GM12878 (cell line): ENCODE data around the gene KDM2A. TPM values are rescaled to one million over a fixed set of nuclear protein-coding genes. Genes with fewer than 3 reads are reported as not detected.

ENCODE experiments used
- ATF7 ChIP-seq: fragments of 450-650 bp; IDR thresholded peaks from 2 replicates; pipeline ENCODE4 v1.6.1; 2016; ENCODE audit warnings: low read depth, mild to moderate bottlenecking
- BACH1 ChIP-seq: fragments of 450-650 bp; IDR thresholded peaks from 2 replicates; pipeline ENCODE4 v1.6.1; 2017; ENCODE audit warnings: mild to moderate bottlenecking, borderline replicate concordance
- CREB1 ChIP-seq: IDR thresholded peaks from 2 replicates; pipeline ENCODE4 v1.6.1; 2012; ENCODE audit warnings: low read depth, mild to moderate bottlenecking, inconsistent platforms
- DPF2 ChIP-seq: fragments of 450-650 bp; IDR thresholded peaks from 2 replicates; pipeline ENCODE4 v1.6.1; 2017; ENCODE audit warnings: mild to moderate bottlenecking
- ELK1 ChIP-seq: IDR thresholded peaks from 2 replicates; pipeline ENCODE4 v1.6.1; 2012; ENCODE audit warnings: low read depth, low read length, improper control_type of control experiment
- ESRRA ChIP-seq: IDR thresholded peaks from 2 replicates; pipeline ENCODE4 v1.6.1; 2012; ENCODE audit warnings: mild to moderate bottlenecking, low read length, improper control_type of control experiment
- ETV6 ChIP-seq, 2 experiments: fragments of 450-650 bp in 1 of 2; IDR thresholded peaks in 1 of 2; conservative IDR thresholded peaks in 1 of 2; 2 replicates each; pipeline ENCODE4 v1.6.1; 2014; ENCODE audit warnings: antibody characterized with exemption in 1 of 2, borderline replicate concordance in 1 of 2, low read depth in 1 of 2, mild to moderate bottlenecking in 1 of 2, moderate library complexity in 1 of 2
- EZH2 ChIP-seq: IDR thresholded peaks from 2 replicates; pipeline ENCODE4 v1.6.1; 2012; ENCODE audit warnings: low read depth, mild to moderate bottlenecking, control low read depth, inconsistent platforms, low read length, borderline replicate concordance; ENCODE audit not compliant: control insufficient read depth
- GABPA ChIP-seq: IDR thresholded peaks from 2 replicates; pipeline ENCODE4 v1.6.1; 2014; ENCODE audit warnings: antibody characterized with exemption, low read depth, mild to moderate bottlenecking, inconsistent platforms
- IKZF2 ChIP-seq, 2 experiments: fragments of 450-650 bp; IDR thresholded peaks; 2 replicates each; pipeline ENCODE4 v1.6.1; 2017; ENCODE audit warnings: mild to moderate bottlenecking in 2 of 2, moderate library complexity in 2 of 2
- JUND ChIP-seq: IDR thresholded peaks from 2 replicates; pipeline ENCODE4 v1.6.1; 2012; ENCODE audit warnings: low read depth, mild to moderate bottlenecking, low read length, improper control_type of control experiment, moderate library complexity
- NFIC ChIP-seq: IDR thresholded peaks from 2 replicates; pipeline ENCODE4 v1.6.1; 2012; ENCODE audit warnings: low read depth, mild to moderate bottlenecking, inconsistent platforms, low read length, moderate library complexity
- NFXL1 ChIP-seq: fragments of 450-650 bp; IDR thresholded peaks from 2 replicates; pipeline ENCODE4 v1.6.1; 2017; ENCODE audit warnings: antibody characterized with exemption, mild to moderate bottlenecking, borderline replicate concordance
- PML ChIP-seq: IDR thresholded peaks from 2 replicates; pipeline ENCODE4 v1.6.1; 2012; ENCODE audit warnings: low read length, inconsistent platforms
- POLR2A ChIP-seq: IDR thresholded peaks from 2 replicates; pipeline ENCODE4 v1.6.1; 2011; ENCODE audit warnings: low read depth, mild to moderate bottlenecking, low read length
- RB1 ChIP-seq: fragments of 450-650 bp; formaldehyde crosslinking; IDR thresholded peaks from 2 replicates; pipeline ENCODE4 v1.6.1; 2017; ENCODE audit warnings: mild to moderate bottlenecking, borderline replicate concordance
- RCOR1 ChIP-seq: conservative IDR thresholded peaks from 2 replicates; pipeline ENCODE4 v1.6.1; 2012; ENCODE audit warnings: low read depth, low read length, improper control_type of control experiment
- RUNX3 ChIP-seq: IDR thresholded peaks from 2 replicates; pipeline ENCODE4 v1.6.1; 2012; ENCODE audit warnings: low read length, inconsistent platforms
- SMARCA5 ChIP-seq: fragments of 450-650 bp; IDR thresholded peaks from 2 replicates; pipeline ENCODE4 v1.6.1; 2017; ENCODE audit warnings: mild to moderate bottlenecking
- TCF7 ChIP-seq: IDR thresholded peaks from 2 replicates; pipeline ENCODE4 v1.6.1; 2014; ENCODE audit warnings: antibody characterized with exemption, borderline replicate concordance
- ZNF622 ChIP-seq: fragments of 450-650 bp; IDR thresholded peaks from 2 replicates; pipeline ENCODE4 v1.6.1; 2017; ENCODE audit warnings: mild to moderate bottlenecking, inconsistent platforms
- ZSCAN29 ChIP-seq: fragments of 450-650 bp; IDR thresholded peaks from 2 replicates; pipeline ENCODE4 v1.6.1; 2017; ENCODE audit warnings: mild to moderate bottlenecking, moderate library complexity
- polyA plus RNA-seq, 11 experiments: library from polyadenylated mRNA; depleted of rRNA in 4 of 11; unstranded in 6 of 11; stranded (reverse) in 5 of 11; fragments of >200 nt; fragmentation: Nextera tagmentation in 4 of 11; fragmentation: Illumina TruSeq in 1 of 11; extraction: Ambion mirVana in 4 of 11; extraction: Trizol in 1 of 11; gene quantifications; 1 replicate in 1 of 11; 2 replicates in 10 of 11; pipeline versions ENCODE4 v1.2.1 to v1.2.3, GENCODE V29; 2011 to 2016; ENCODE audit warnings: inconsistent platforms in 2 of 11, missing spikeins in 2 of 11, low read depth in 1 of 11
- total RNA-seq, 4 experiments: library from RNA; depleted of rRNA in 3 of 4; stranded (reverse); fragments of >200 nt in 3 of 4; fragmentation: Illumina TruSeq in 1 of 4; extraction: Trizol in 1 of 4; gene quantifications; 2 replicates each; pipeline versions ENCODE4 v1.2.1 to v1.2.3, GENCODE V29; 2013 to 2021
- TF ChIP-seq, protein P1 (sequence below): IDR thresholded peaks from 2 replicates; pipeline ENCODE4 v1.6.1; 2012; ENCODE audit warnings: low read length, inconsistent platforms
- TF ChIP-seq, protein P2 (sequence below): IDR thresholded peaks from 2 replicates; pipeline ENCODE4 v1.6.1; 2011; ENCODE audit warnings: borderline replicate concordance, low read depth, mild to moderate bottlenecking, moderate library complexity, mixed read lengths, low read length; ENCODE audit not compliant: insufficient read depth; ENCODE audit errors: extremely low read length
- TF ChIP-seq, protein P3 (sequence below): fragments of 450-650 bp; conservative IDR thresholded peaks from 2 replicates; pipeline ENCODE4 v1.6.1; 2017; ENCODE audit warnings: mild to moderate bottlenecking, moderate library complexity

The KDM2A gene
- total and polyA plus RNA-seq, 10 of the 15 experiments (the other 5 are each of a cell fraction or from before 2014, with no cell fraction given): 10.5 to 69.3 (median 41.6) TPM

DNA sequence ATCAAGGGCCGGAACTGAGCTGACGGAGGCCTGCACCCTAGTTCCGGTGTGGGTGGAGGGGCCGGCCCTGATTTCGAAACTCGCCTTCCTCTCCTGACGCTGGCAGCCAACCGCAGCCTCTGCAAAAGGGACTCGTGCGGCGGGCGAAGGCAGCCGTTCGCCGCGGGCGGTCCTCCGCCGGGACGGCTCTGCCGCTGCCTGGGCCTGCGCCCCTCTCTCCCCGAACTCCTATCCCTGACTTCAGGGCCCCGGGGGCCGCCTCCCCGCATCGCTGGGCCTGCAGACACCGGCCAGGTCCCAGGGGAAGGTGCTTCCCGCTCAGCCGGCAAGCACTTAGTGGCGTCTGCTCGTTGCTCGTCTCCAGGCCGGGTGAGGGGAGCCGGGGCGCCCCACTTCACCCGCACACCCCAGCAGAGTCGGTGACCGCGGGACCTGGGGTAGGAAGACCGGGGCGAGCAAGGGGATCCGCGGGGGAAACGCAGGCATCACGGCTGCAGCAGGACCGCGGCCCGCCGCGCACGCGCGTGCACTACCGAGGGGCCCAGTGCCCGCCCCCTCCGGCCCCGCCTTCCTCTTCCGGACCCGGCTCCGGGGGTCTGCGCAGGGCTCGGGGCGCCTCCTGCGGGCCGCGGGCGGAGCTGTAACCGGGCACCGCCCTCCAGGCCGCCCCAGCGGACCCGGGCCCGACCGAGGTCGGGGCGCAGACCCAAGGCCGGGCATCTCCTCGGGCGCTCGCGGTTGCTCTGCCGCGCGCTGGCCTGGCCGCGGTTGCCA is 169.6 kb downstream of the KDM2A start (continued):
- TF ChIP-seq ELK1 (peak; percentile 86), TCF7 (no peak), BACH1 (peak; percentile 42; the same call in 1 of the 2 replicates), PML (peak; percentile 94), SMARCA5 (0 out of 2 replicates have a peak, but pooled peaks have one; percentile 42), EZH2 (no peak), RUNX3 (peak; percentile 95), POLR2A (peak; percentile 93), ZSCAN29 (no peak; the same call in 1 of the 2 replicates), NFXL1 (no peak), GABPA (peak; percentile 85), RCOR1 (peak; percentile 61; the same call in 1 of the 2 replicates), CREB1 (peak; percentile 78), NFIC (peak; percentile 35; the same call in 1 of the 2 replicates), ETV6 (conservative IDR thresholded peaks at IDR 0.05 in 1 of 2, IDR thresholded peaks at IDR 0.05 in 1 of 2; ENCODE audit: borderline replicate concordance in 1 of 2, low read depth in 1 of 2) (peak in 1 of 2 experiments; percentile 76; a peak in 1 of 4 replicates), ZNF622 (no peak), DPF2 (peak; percentile 96), IKZF2 (IDR thresholded peaks at IDR 0.05) (peak; percentile 50 to 74), JUND (0 out of 2 replicates have a peak, but pooled peaks have one; percentile 9), ESRRA (0 out of 2 replicates have a peak, but pooled peaks have one; percentile 44), RB1 (peak; percentile 92; the same call in 1 of the 2 replicates), ATF7 (no peak)
- TF ChIP-seq, protein P1, sequence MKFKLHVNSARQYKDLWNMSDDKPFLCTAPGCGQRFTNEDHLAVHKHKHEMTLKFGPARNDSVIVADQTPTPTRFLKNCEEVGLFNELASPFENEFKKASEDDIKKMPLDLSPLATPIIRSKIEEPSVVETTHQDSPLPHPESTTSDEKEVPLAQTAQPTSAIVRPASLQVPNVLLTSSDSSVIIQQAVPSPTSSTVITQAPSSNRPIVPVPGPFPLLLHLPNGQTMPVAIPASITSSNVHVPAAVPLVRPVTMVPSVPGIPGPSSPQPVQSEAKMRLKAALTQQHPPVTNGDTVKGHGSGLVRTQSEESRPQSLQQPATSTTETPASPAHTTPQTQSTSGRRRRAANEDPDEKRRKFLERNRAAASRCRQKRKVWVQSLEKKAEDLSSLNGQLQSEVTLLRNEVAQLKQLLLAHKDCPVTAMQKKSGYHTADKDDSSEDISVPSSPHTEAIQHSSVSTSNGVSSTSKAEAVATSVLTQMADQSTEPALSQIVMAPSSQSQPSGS: no peak; the same call in 1 of the 2 replicates
- TF ChIP-seq, protein P2, sequence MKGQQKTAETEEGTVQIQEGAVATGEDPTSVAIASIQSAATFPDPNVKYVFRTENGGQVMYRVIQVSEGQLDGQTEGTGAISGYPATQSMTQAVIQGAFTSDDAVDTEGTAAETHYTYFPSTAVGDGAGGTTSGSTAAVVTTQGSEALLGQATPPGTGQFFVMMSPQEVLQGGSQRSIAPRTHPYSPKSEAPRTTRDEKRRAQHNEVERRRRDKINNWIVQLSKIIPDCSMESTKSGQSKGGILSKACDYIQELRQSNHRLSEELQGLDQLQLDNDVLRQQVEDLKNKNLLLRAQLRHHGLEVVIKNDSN: no peak
- TF ChIP-seq, protein P3, sequence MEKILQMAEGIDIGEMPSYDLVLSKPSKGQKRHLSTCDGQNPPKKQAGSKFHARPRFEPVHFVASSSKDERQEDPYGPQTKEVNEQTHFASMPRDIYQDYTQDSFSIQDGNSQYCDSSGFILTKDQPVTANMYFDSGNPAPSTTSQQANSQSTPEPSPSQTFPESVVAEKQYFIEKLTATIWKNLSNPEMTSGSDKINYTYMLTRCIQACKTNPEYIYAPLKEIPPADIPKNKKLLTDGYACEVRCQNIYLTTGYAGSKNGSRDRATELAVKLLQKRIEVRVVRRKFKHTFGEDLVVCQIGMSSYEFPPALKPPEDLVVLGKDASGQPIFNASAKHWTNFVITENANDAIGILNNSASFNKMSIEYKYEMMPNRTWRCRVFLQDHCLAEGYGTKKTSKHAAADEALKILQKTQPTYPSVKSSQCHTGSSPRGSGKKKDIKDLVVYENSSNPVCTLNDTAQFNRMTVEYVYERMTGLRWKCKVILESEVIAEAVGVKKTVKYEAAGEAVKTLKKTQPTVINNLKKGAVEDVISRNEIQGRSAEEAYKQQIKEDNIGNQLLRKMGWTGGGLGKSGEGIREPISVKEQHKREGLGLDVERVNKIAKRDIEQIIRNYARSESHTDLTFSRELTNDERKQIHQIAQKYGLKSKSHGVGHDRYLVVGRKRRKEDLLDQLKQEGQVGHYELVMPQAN: peak; percentile 88
